ENCODE data around the gene MS4A10. TPM values are rescaled to one million over a fixed set of nuclear protein-coding genes. Genes with fewer than 3 reads are reported as not detected.
A peak's percentile ranks its signal among the peaks of the same experiment; 100 is the strongest.
"Not testable (repeated sequence)": the region's sequence is repeated elsewhere in the genome, so short reads cannot be mapped to it uniquely, and the experiment has no call there.

The MS4A10 gene
- total RNA-seq (ENCODE audit: insufficient read depth, low replicate concordance), result not detected

DNA sequence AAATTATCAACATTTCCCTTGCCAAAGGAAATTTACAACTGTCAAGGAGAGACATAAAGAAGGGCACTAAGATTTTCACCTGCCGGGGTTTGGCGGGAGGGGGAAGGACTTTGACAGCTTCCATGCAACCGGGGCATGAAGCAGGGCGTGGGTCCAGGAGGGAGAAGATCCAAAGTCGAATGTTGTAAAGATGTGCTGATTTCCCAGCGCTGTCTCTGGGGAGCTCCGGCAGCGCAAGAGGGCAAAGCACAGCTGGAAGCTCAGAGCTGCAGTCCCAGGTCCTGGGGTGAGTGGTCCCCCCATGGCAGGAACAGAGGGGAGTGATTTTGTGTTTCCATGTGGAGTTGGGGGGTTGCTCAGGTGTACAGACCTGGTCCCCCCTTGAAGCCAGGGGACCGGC, at the start of gene MS4A10:
TSS of gene MS4A10 (plus strand) at position 198 of the 400 bp plus-strand sequence. CDS start 5,003 bp downstream, outside the sequence.
- no peak for DNase-seq (ENCODE audit: low spot score)

- DNase-seq (ENCODE audit: low spot score), result no peak
Measured at GRCh38 chr11:60739114-60739513, 46.0 kb upstream of the MS4A10 start.

- DNase-seq (ENCODE audit: low spot score), result no peak
Measured at GRCh38 chr11:60740573-60740972, 44.6 kb upstream of the MS4A10 start.

DNA sequence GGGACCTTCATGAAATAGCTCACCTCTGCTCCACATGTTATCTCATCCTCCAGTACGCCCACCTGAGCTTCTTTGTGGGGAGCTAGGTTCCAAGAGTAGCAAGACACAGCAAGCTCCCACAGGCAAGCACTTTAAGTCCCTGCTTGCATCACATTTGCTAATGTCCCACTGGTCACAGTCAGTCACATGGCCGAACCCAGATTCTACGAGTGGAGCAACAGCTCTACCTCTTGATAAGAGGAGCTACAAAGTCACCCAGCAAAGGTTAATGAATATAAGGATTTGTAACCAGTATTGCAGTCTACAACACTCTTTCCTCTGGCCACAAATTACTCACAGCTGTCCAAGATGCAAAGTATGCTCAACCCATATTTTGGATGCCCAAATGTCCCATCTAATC, 43.7 kb upstream of the MS4A10 start:
- DNase-seq (ENCODE audit: low spot score), result no peak

DNA sequence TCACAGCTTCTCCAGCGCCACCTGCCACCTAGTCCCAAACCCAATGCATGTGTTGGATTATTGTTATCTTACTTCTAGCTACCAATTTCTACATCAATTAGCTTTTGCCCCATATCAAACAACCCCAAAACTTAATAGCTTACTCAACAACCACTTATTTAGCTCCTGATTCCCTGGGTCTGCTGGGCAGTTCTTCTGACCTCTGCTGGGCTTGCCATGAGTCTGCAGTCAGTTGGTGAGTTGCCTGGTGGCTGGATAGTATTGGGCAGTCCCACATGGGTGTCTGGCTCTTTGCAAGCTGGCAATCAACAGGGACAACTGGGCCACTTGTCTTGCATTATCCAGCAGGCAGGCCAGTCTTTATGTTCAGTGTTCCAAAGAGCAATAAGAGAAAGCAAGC, 42.1 kb upstream of the MS4A10 start:
- DNase-seq (ENCODE audit: low spot score), result no peak

DNA sequence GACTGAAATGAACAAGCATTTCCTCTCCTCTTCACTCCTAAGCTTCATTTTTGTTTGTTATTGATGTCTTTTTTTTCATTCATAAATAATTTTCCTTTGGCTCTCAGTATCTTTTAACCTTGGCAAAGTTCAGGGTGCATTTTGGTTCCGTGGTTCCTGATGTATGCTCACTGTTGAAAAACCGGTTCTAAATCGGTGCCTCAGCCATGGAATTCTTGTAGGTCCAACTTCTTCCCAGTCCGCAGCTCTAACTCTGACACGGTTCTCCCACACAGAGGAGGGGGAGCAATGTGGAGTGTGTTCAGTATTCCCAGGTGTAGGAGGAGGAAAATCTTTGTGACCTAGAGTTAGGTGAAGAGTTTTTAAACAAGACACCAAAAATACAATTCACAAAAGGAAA, 41.0 kb upstream of the MS4A10 start:
- no peak for DNase-seq (ENCODE audit: low spot score)

DNA sequence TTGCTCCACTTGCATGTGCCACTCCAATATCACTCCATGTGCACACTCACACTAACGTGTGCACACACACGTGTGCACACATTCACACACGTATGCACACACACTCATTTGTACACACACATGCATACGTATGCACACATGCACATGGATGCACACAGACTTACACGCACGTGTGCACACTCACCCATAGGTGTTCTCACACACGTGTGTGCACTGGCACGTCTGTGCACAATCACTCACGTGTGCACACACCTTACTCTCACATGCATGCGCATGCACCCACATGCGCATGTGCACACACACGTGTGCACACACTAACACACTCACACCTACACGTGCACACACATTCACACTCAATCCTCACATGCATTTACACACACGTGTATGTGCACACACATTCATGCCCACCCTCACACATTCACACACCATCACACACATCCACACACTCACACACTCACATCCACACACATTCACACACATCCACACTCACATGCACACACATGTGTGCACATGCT, 37.7 kb upstream of the MS4A10 start:
- no peak for DNase-seq (ENCODE audit: low spot score)

DNA sequence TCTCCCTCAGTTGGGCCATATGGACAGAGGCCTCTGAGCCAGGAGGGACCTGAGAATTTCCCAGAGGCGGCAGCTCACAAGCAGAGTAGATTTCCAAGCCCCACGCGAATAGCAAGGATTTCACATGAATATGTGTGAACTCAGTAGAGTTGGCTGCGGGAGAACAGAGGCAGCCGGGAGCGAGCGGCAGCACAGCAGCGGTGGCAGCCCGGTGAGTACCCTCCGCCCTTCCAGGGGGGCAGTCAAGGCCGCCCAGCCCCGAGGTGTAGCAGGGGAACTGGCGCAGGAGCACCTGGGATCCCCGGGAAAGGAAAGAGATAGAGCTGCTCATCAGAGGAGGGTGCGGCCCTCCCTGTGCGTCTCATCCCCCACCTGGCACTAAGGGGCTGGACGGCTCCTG, 36.9 kb upstream of the MS4A10 start:
- DNase-seq (ENCODE audit: low spot score), result no peak

- no peak for DNase-seq (ENCODE audit: low spot score)
Measured at GRCh38 chr11:60748821-60749220, 36.3 kb upstream of the MS4A10 start.

GRCh38 chr11:60750911-60751310, 34.2 kb upstream of the MS4A10 start:
- DNase-seq (ENCODE audit: low spot score), result no peak

- no peak for DNase-seq (ENCODE audit: low spot score)
Measured at GRCh38 chr11:60753309-60753708, 31.8 kb upstream of the MS4A10 start.

- no peak for DNase-seq (ENCODE audit: low spot score)
Measured at GRCh38 chr11:60754887-60755286, 30.2 kb upstream of the MS4A10 start.

GRCh38 chr11:60756307-60757032, 28.7 kb upstream of the MS4A10 start, which contains the start of gene MS4A15:
MS4A15 (plus strand) TSS chr11:60756867; CDS start chr11:60763734, 6,867 bp downstream.
- DNase-seq (ENCODE audit: low spot score), result no peak

DNA sequence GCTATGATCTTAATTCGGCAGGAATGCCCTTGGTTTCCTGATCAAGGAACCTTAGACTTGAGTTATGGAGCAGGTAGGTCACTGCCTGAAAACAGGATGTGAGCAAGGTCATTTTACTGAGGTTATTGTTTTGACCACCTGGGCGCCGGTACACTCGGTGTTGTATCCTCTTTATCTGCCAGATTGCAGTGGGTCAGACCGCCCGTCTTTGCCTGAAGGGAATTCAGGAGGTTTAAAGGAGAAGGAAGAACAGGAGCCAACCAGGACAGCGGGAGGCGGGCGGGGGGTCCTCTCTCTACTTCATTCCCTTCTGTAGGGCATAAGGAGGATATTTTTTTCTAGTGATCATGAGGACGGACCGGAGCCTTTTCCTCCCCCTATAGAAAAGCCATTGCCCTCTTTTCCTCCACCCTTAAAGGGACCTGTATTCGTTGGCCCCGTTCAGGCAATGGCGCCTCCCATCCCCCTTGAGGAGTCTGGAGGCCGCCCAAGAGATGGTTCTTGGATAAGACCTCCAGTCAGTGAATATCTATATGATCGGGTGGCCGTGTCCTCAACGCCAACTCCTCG, 27.8 kb upstream of the MS4A10 start:
- DNase-seq (ENCODE audit: low spot score), result no peak

GRCh38 chr11:60758671-60759070, 26.5 kb upstream of the MS4A10 start:
- DNase-seq (ENCODE audit: low spot score), result not testable (repeated sequence)

- peak; percentile 53 for DNase-seq (ENCODE audit: low spot score)
Measured at GRCh38 chr11:60759438-60760225, 25.5 kb upstream of the MS4A10 start.

GRCh38 chr11:60761436-60762190, 23.5 kb upstream of the MS4A10 start:
- DNase-seq (ENCODE audit: low spot score), result no peak

- DNase-seq (ENCODE audit: low spot score), result no peak
Measured at GRCh38 chr11:60762851-60763691, 22.1 kb upstream of the MS4A10 start.

- DNase-seq (ENCODE audit: low spot score), result no peak
Measured at GRCh38 chr11:60763692-60764369, 21.3 kb upstream of the MS4A10 start.

- no peak for DNase-seq (ENCODE audit: low spot score)
Measured at GRCh38 chr11:60764879-60765278, 20.3 kb upstream of the MS4A10 start.

Measured in umbilical cord (tissue), 2 donors.